CD4-positive, alpha-beta T cell treated with Interleukin-4 for 1 hour (primary cell): ENCODE data around the gene RPS6KB1.
"Not testable (repeated sequence)": the region's sequence is repeated elsewhere in the genome, so short reads cannot be mapped to it uniquely, and the experiment has no call there.

Source experiments
- DNase-seq, 2 donors: peaks; one replicate each; pipeline ENCODE4 v3.0.0-alpha.2; 2020 to 2022

The RPS6KB1 gene

DNA sequence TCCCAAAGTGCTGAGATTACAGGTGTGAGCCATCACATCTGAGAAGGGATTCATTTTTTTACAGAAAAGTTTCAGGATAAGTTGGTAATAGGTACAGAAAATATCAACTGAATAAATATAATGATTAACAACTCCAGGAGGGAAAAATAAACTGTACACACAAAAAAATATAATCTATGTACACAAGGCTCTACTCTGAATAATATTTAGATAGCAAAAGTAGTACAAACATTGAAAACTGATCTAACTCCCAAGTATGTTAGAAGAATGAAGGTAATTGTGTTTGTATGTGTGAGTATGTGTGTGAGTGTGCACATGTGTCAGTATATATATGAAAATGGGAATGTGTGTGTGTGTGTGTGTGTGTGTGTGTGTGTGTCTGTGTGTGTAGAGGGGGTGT lies 20.6 kb upstream of the RPS6KB1 start:
- no peak for DNase-seq

DNA sequence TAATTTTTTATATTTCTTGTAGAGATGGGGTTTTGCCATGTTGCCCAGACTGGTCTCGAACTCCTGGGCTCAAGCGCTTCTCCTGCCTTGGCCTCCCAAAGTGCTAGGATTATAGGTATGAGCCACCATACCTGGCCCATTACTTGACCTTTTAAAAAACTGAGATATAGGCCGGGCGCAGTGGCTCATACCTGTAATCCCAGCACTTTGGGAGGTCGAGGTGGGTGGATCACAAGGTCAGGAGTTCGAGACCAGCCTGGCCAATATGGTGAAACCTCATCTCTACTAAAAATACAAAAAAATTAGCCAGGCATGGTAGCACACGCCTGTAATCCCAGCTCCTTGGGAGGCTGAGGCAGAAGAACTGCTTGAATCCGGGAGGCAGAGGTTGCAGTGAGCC lies 19.5 kb upstream of the RPS6KB1 start:
- not testable (repeated sequence) for DNase-seq

DNA sequence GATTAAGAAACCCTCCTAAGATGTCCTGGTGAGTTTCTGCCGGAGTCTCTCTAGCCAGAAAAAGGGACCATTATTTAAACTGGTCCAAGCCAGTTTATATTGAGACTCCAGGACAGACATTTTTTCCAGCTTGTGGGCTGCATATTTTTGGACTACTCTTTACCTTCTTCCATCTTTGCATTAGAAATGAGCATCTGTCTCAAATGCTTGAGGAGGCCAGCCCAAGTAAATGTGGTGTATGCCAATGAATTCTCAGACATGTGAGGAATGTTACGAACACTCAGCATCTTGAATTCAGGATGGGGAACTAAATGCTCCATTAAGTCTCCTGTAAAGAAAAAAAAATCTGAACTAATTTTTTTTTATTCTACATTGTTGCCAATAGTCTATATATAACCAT lies 18.5 kb upstream of the RPS6KB1 start:
- DNase-seq, result no peak

DNA sequence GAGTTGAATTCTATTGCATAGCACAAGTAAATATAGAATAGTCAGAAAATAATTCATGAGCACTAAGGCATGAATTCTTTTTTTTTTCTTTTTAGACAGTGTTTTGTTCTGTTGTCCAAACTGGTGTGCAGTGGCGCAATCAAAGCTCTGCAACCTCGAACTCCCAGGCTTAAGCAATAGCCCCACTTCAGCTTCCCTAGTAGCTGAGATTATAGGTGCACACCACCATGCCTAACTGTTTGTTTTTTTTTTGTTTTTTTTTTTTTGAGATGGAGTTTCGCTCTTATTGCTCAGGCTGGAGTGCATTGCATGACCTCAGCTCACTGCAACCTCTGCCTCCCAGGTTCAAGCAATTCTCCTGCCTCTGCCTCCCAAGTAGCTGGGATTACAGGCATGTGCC lies 16.8 kb upstream of the RPS6KB1 start:
- no peak for DNase-seq

DNA sequence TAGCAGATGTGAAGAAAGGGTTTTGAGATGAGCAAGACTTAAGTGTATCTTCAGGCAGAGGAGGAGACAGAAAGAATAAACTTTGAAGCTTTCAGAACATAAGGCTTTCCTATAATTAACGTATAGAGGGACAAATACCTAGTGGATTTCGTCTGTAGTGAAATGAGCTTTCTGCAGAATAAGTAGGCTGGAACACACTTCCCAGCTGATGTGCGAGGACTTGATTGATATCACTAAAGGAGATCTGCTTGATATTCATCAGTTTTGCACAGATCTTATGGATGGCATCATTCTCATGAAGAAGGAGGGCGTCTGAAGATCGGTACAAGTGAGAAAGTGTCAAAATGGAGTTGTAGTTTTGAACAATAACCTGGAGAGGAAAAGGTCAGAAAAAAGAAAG lies 15.0 kb upstream of the RPS6KB1 start:
- DNase-seq, result no peak

DNA sequence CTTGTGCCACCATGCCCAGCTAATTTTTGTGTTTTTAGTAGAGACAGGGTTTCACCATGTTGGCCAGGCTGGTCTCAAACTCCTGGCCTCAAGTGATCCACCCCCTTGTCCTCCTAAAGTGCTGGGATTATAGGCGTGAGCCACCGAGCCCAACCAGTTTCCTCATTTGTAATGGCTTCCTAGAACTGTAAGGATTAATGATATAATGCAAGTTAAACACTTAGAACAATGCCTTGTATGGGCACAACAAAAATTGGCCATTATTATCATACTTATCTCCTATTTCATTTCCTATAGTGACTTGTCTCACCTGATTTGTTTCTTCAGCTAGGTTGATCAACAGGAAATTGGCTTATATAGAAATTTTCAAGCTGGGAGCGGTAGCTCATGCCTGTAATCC lies 14.3 kb upstream of the RPS6KB1 start:
- no peak for DNase-seq

DNA sequence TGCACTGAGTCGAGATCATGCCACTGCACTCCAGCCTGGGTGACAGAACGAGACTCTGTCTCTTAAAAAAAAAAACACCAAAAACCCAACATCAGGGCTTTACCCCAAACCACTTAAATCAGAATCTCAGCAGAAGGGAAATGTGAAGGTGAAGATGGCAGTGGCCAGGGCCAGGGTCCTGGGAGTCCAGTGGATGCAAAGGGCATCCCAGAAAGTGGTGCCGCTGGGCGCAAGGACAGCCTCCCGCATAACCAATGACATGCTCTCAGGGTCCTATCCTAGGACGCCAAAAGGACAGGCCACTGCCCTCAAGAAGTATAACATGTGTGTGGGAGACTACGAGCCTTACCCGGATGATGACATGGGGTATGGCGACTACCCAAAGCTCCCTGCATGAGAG lies 8.1 kb upstream of the RPS6KB1 start:
- no peak for DNase-seq

DNA sequence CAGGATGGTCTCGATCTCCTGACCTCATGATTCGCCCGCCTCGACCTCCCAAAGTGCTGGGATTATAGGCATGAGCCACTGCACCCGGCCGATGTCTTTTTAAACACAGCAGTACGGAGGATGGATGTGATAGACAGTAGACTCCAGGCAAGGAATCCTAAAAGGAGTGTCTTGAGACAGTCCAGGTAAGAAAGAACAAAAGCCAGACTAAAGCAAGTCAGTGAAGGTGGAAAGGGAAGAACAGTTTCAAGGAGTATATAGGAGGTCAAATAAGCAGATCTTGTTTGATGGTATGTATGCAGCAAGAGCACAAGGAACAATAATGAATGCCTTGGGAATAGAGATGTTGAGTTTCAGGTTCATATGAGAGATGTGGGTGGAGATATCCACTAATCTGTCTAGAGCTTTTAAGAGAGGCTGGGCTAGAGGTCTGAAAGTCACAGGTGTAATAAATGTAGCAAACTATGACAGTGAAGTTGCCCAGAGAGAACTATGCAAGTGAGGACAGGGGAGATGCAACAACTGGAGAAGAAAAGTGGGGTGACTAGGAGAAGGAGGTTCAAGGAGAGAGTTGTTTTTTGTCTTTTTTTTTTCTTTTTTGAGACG lies 4.7 kb upstream of the RPS6KB1 start:
- DNase-seq, result no peak

DNA sequence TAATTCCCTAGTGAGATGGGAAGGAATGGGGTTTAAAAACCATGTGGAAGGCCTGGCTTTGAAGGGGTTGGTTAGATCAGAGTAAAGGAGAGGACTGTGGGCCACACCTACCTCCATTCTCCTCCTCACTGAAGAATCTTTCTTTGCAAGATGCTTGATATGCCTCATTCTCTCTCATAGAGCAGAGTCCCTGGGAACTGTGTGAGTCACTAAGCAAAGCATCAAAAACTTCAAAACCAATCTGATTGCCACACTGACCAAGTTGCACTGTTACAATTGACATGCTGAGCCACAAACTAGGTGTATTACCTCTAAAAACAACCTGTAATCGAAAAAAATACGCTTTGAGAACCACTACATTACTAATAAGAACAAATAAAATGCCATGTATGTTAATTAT lies 2.2 kb upstream of the RPS6KB1 start:
- DNase-seq, result no peak

DNA sequence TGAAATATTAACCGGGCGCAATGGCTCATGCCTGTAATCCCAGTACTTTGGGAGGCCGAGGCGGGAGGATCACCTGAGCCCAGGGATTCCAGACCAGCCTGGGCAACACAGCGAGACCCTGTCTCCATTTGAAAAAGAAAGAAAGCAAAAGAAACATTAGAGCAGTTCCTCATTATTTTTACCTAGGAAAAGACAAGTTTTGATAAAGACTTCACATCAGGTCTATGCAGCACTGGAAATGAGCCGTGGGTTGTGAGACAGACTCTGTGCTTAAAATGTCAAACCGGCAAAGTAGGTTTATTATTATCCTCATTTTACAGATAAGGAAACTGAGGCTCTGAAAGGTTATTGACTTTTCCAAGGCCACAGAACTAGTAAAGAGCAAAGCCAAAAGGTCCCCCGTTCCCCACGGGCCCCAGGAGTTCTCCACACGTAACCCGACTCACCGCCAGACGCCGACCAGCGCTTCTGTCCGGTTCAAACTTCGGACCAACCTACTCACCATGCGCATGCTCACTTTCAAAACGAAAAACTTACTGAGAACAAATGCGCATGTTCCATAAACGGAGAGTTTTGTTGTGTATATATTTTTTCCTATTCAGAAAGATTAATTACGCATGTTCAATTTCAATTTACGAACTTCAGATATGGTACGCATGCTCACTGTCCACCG lies 534 bp upstream of the RPS6KB1 start:
- no peak for DNase-seq

DNA sequence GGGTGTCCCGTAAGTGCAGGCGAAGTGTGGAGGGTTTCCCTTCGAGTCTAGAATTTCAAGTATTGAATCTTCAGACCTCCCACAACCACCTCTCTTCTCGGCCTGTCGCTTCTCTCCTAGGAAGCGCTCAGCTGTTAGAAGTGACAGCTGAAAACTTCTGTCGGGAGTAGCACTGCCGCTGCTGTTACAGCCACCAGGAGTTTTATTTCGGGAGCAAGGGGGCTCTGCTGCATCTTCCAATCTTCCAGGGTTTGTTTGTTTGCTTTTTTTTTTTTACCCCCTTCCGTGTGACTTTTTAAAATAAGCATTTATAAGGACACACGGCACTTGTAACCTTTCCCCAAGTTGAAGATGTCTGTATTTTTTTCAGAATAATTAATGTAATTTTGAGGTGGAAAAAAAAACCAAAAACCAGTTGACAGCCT lies 767 bp downstream of the RPS6KB1 start:
- no peak for DNase-seq

DNA sequence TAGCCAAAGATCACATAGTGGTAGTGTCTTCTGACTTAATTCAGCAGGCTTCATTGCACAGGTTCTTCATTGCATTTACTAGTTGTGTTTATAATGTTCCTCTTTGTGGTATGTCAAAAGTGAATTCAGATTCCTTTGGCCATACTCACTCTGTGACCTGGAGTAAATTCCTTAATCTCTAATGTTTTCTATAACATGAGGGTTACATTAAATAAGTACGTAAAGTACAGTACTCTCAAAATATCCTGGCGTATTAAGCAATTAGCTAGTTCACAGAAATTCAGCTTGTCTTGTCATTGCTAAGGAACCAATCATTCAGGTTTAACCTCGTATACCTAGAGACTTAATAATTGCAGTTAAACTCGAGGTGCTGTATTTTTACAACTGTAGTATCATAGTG lies 4.2 kb downstream of the RPS6KB1 start:
- DNase-seq, result no peak

DNA sequence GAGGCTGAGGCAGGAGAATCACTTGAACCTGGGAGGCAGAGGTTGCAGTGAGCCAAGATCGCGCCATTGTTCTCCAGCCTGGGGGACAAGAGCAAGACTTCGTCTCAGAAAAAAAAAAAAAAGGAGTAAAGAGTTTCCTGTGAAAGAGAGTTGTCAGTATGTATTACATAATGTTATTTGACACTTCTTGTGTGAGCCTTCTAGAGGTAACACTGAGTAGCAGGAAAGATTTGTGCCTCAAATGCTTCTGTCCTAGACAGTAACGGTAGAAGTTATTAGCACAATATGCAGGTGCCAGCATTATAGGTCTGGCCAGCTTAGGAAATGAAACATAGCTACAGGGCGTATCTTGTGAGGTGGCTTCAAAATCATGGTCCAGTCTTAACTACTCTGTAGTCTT lies 6.2 kb downstream of the RPS6KB1 start:
- no peak for DNase-seq

DNA sequence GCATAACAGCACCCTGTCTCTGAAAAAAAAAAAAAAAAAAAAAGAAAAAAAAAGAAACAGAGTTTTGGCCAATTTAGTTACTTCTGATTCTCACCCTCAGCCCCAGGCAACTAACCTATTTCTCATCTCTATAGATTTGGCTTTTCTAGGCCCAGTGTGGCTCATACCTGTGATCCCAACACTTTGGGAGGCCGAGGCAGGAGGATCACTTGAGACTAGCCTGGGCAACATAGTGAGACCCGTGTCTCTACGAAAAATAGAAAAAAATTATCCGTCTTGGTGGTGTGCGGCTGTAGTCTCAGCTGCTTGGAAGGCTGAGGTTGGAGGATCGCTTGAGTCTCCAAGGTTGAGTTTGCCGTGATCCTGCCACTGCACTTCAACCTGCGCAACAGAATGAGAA lies 8.7 kb downstream of the RPS6KB1 start:
- no peak for DNase-seq

DNA sequence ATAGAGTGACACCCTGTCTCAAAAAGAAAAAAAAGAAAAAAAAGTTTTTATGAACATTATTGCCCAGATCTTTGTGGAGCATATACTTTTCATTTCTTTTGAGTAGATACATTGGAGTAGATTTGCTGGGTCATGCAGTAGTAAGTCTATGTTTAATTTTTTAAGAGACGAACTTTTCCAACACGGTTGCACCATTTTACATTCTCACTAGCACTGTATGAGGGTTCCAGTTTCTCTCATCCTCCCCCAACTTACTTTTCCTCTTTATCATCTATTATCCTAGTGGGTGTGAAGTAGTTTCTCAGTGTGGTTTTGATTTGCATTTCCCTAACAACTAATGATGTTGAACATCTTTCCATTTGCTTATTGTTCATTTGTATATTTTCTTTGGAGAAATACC lies 10.5 kb downstream of the RPS6KB1 start:
- no peak for DNase-seq

DNA sequence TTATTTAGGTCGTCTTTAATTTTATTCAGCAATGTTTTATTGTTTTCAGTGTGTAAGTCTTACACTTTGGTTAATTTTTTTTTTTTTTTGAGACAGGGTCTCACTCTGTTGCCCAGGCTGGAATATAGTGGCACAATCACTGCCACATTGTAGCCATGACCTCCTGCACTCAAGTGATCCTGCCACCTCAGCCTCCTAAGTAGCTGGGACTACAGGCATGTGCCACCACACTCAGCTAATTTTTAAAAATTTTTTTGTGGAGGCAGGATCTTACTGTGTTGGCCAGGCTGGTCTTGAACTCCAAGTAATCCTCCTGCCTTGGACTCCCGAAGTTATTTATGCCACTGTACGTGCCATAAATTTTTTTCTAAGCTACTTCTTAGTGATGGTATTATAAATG lies 14.5 kb downstream of the RPS6KB1 start:
- DNase-seq, result no peak

DNA sequence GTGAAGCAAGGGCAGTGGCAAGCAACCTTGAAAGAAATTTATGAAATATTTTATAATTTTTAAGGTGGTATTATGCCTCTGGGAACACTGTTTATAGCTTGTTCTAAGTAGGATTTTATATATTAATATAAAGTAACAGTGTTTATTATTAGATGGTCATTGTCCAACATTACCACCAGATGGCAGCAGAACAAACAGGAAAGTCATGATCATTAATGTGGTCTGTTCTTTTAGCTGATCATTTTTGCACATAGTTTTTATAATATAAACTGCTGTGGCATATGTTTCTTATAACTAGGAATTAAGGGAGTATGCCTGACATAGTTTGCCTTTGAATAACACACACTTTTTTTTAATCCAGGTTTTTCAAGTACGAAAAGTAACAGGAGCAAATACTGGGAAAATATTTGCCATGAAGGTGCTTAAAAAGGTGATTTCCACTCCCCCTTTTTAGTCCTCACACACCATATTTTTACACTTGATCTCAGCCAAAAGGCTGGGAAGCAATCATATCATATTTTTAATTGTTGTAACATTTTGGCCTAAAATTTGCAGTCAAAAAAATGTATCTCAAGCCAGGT lies 21.4 kb downstream of the RPS6KB1 start:
- DNase-seq, result peak in 1 of 2 donors; percentile 66

DNA sequence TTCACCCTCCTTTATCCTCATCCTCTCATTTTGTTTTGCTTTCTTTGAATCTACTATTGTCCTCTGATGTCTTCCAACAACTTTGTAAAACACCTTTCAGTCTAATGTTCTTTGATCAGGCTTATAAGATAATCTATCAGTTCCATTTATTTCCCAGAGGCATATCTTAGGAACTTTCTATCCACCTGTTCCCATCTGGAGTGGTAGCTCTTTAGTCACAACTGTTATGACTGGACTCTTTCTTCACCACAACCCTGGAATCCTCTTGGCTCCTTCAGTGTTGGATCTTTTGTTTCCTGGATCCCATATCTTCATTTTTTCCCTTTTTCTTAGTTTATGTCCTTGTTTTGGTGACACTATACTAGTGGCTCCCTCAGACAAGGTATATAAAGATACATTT lies 23.5 kb downstream of the RPS6KB1 start:
- DNase-seq, result no peak

DNA sequence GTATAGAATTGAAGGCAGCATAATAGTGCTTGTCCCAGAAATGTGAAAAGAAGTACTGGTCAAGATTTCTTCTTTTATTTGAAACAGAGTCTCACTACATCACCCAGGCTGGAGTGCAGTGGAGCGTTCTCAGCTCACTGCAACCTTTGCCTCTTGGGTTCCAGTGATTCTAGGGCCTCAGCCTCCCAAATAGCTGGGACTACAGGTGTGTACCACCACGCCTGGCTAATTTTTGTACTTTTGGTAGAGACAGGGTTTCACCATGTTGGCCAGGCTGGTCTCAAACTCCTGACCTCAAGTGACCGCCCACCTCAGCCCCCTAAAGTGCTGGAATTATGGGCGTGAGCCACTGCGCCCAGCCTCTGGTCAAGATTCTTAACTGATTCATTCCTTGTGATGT lies 27.7 kb downstream of the RPS6KB1 start:
- not testable (repeated sequence) for DNase-seq

DNA sequence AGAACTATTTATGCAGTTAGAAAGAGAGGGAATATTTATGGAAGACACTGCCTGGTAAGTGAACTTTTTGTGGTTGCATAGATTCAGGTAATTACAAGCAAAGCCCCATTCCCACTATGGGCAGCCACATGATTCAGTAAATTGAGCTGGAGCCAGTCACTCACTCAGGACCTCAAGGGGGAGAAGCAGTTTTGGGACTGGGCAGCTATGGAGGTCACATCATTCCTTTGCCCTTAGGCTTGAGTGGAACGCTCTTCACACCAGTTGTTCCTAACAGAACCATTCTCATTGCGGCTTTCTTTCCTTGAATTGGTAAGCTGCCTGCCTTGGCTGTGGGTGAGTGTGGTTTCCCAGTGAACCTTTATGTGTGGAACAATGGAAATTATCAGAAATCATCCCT lies 37.2 kb downstream of the RPS6KB1 start:
- not testable (repeated sequence) for DNase-seq

DNA sequence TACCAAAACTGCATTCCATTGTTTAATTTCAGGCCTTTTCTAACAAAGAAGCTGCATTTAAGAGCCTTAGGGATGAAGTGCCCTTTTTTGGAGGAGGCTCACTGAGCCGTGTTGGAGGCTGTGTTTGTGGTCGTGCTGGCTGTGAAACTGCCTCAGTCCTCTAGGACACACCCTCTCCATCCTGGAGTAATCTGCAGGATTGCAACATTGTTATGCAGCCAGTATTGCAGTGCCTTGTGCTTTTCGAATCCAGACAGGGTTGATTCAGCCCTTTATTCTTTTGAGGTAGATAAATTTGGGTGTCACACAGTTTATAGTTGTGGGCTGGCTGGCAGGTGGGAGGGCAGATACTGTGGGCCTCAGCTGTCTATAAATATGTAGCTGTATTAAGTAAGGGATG lies 37.8 kb downstream of the RPS6KB1 start:
- not testable (repeated sequence) for DNase-seq

DNA sequence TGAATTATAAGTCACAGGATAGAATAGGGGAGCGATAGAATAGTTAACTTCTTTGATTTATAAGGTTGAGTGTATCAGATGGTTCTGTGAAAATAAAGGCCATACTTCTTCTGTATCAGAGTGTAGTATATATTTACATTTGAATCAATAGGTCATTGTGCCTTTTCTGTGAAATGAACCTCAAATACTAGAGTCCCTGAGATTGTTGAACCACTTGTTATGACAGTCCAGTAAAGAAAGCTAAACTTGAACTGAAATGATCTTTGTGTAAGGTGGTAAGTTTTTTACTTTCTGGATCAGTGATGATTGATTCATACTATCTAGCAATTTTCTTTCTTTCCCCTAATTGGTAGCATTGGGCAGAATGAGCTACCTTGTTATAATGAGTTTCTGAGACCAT lies 40.4 kb downstream of the RPS6KB1 start:
- not testable (repeated sequence) for DNase-seq

DNA sequence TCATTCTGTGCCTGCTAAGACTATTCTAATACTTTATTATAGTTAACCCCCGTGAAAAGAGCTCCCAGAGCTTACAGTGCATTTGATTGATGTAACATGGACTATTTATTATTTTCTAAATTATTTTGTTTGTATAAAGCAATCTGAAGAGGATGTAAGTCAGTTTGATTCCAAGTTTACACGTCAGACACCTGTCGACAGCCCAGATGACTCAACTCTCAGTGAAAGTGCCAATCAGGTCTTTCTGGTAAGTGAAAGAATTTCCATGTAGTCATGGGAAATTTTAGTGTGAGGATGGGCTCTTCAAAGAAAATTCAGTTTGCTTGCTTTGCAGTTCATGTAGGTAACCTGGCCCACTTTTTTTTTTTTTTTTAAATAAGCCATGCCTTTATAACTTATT lies 47.8 kb downstream of the RPS6KB1 start:
- not testable (repeated sequence) for DNase-seq

DNA sequence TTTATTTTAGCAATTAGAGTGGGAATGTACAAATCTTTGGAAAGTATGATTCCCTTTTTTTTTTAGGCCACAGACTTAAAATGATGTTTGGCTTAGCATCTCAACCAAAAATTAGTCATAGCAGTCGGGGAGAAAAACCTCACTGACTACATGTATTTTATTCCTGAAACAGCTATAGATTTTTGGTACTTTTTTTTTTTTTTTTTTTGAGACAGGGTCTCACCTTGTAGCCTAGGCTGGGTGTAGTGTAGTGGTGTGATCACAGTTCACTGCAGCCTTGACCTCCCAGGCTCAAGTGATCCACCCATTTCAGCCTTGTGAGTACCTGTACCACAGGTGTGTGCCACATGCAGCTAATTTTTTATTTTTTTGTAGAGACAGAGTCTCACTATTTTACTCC lies 48.2 kb downstream of the RPS6KB1 start:
- DNase-seq, result no peak

DNA sequence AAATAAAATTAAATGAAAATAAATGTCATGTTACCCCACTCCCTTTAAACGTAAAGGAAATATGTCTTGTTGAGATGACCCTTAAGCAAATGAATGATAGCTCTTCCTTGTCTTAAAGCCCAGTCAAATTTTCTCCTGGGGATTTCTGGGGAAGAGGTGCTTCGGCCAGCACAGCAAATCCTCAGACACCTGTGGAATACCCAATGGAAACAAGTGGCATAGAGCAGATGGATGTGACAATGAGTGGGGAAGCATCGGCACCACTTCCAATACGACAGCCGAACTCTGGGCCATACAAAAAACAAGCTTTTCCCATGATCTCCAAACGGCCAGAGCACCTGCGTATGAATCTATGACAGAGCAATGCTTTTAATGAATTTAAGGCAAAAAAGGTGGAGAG lies 53.5 kb downstream of the RPS6KB1 start:
- not testable (repeated sequence) for DNase-seq
